ENCODE data around the gene FN1. TPM values are rescaled to one million over a fixed set of nuclear protein-coding genes. Genes with fewer than 3 reads are reported as not detected.

The FN1 gene
- total RNA-seq, 2 experiments from 2014 or later, result 0.08 to 0.19 TPM

DNA sequence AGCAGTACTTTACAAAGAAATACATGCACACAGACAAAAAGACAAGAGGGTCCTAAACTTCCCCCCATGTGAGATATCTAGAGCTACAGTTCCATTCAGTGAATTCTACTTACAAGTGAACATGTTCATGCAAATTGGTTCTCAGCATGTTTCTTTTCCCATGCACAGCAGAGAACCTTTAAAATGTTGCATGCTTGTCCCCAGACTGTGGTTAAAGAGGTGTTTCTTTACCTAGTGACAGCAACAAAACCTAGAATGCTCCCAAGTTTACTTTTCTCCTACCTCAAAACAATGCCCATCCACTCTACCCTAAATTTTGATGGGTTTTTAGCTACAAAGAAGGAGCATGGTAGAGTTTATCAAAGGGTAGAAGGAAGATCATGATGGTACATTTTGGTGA, 43.7 kb downstream of the FN1 start:
- ChIA-PET POLR2A (no interaction called here), CTCF (no interaction called here)

DNA sequence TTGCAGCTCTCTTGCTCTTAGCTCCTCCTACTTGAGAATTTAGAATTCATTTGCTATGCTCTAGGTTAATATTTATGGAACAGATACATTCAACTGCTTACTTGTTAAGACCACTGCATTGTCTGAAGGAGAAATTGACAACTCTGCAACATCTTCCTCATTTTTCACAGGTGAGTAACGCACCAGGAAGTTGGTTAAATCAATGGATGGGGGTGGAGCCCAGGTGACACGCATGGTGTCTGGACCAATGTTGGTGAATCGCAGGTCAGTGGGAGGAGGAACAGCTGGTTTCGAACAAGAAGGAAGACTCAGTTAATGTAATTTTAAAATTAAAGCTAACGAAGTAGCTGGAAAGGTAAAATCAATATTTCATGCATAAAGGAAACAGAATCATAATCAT, 44.3 kb downstream of the FN1 start:
- CTCF ChIA-PET, result no interaction called here
- POLR2A ChIA-PET, result no interaction called here

DNA sequence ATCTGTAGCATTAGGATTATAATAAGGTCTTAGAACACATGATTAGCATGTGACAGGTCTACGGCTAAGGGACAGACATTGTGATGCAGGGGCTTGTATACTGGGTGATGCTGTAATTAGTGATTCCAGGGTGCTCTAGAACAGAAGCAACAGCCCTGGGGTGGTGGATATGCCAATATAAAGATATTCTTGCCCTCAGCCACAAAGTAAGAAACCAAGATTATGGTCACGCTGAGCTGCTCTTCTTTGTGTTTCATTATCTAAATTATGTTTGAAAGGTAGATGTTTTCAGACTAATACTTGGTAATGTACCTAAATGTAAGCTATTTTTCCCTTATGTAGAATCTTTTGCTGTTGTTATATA, 45.3 kb downstream of the FN1 start:
- CTCF ChIA-PET, result no interaction called here
- POLR2A ChIA-PET, result no interaction called here

DNA sequence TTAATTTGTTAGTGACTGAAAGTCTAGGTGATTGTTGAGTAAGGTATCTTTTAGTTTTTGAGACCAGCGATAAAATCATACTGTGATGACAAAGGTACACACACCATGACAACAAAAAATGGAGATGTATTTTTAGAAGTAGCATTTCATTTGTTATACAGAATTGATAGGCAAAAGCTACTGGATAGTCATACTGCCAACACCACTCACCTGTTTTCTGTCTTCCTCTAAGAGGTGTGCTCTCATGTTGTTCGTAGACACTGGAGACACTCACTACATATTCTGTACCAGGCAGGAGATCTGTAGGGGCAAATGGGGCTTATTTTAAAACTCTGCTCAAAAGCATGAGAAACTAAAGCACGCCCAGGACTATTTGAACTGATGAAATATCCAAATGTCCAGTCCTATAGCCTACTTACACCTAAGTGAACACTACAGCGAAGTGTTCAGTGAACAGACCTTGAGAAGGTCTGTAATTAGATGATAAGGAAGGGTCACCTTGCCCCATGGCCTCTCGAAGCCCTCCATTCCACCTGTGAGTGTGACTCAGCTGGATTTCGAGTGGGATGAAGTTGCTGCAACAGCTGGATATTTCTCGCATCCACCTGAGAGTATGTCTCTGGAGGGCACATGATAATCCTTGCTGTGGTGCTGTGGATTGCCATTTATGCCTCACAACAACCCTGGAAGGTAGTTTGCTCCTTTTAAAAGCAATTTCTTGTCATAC, 47.7 kb downstream of the FN1 start:
- ChIA-PET POLR2A (no interaction called here), CTCF (no interaction called here)

DNA sequence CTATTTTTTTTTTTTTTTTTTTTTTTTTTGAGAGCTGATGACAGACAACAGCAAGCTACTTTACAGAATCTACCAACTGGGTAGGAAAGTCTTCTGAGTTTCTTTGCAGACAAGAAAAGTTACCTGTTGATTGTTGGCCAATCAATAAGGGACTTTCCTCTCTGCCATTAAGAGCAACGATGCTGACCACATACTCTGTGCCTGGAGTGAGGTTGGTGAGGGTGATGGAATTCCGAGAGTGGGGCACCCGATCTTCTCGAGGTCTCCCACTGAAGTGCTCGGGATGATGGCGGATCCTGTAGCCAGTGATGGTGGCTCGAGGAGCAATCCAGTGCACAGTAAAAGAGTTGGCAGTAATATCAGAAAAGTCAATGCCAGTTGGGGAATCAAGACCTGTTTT, 49.3 kb downstream of the FN1 start:
- ChIA-PET CTCF (interaction anchor here (0.7 kb wide), 1 partner anchor 10 kb away, joined by 6 read pairs; no protein-coding TSS in a partner anchor), POLR2A (no interaction called here)

DNA sequence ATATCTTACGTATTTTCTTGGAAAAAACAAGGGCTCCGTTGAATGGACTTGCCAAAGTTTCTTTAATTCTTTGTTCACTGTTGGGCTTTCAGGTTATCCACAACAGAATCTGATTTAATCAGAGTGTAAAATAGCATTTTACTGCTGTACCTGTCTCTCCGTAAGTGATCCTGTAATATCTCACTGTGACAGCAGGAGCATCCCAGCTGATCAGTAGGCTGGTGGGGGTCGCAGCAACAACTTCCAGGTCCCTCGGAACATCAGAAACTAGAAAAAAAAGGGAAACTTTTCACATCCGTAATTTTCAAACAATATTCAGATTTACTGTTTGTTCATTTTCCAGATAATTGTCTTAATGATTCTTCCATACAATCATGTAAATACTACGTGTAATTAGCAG, 51.2 kb downstream of the FN1 start:
- ChIA-PET POLR2A (no interaction called here), CTCF (no interaction called here)

DNA sequence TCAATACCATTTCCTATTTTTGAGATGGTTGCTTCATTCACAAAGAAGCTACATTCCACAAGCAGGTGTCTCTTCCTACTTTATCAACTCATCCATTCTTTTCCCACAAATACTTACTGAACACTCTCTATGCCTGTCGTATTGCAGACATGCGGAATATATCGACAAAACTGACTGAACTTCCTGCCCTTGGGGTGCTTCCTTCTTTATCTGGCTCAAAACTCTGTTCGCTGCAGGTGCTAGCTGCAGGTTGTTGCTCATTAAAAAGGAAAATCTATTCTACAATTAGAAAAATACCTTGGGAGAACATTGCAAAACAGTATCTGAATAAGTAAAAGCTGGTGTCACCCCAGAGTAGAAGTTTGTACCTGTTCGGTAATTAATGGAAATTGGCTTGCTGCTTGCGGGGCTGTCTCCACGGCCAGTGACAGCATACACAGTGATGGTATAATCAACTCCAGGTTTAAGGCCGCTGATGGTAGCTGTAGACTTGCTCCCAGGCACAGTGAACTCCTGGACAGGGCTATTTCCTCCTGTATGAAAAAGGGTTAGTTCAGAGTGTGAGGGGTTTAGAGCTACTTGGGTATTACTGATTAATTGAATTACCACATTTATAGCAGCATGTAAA, 52.1 kb downstream of the FN1 start:
- POLR2A ChIA-PET, result no interaction called here
- CTCF ChIA-PET, result no interaction called here

DNA sequence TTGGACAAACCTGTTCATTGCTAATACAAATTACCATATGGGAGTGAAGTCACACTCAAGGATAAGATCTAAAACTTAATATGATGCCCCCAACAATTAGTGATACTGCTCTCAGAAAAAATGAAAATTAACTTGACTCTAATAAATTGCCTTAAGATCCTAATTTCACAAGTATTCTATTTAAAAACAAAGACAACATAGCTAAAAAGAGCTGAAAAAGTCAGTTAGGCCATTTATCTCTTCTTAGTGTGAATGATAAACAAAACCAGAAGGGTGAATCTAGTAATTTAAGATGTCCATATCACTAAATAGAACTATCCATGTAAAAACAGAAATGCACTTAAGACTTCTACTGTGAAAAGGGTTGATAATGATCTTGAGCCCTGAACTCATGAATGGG, 53.4 kb downstream of the FN1 start:
- POLR2A ChIA-PET, result no interaction called here
- CTCF ChIA-PET, result no interaction called here

DNA sequence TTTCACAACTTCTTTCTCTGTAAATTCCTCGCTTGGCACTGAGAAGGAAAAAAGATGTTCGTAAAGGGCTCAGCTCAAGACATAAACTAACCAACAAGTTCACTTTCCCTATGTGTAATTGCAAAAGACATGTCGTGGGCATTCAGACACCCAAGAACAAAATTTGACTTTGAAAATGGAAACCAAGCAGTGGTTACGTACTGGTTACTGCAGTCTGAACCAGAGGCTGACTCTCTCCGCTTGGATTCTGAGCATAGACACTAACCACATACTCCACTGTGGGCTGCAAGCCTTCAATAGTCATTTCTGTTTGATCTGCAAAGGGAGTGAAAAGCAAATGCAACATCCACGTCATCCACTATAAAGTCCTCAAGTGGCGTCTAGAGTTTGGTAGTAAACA, 53.9 kb downstream of the FN1 start:
- POLR2A ChIA-PET, result no interaction called here
- CTCF ChIA-PET, result no interaction called here

DNA sequence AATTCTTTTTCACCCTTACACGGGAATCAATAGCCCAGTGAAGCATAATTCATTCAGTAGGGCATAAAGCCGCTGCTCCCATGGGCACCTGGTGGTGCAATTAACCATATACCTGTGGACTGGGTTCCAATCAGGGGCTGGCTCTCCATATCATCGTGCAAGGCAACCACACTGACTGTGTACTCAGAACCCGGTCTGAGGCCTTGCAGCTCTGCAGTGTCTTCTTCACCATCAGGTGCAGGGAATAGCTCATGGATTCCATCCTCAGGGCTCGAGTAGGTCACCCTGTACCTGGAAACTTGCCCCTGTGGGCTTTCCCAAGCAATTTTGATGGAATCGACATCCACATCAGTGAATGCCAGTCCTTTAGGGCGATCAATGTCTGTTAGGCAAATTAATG, 55.2 kb downstream of the FN1 start:
- CTCF ChIA-PET, result no interaction called here

DNA sequence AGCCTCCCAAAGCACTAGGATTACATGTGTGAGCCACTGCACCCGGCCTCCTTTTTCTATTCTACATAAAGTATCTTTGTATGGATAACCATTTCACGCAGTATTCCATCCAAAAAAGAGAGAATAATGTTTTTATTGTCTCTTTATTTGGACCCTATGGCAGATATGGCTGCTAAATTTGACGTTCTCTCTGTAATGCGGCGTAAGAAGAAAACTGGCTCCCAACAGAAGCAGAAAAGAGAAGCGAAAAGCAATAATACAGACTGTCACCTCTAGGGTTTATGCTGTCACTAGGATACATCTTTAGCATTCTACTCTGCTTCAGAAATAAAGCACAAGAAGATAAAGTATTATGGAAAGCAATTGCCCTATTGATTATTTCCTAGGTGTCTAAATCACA, 55.9 kb downstream of the FN1 start:
- CTCF ChIA-PET, result no interaction called here
- POLR2A ChIA-PET, result no interaction called here

More for the DNA sequence above, 55.2 kb downstream of the FN1 start:
- POLR2A ChIA-PET, result no interaction called here

DNA sequence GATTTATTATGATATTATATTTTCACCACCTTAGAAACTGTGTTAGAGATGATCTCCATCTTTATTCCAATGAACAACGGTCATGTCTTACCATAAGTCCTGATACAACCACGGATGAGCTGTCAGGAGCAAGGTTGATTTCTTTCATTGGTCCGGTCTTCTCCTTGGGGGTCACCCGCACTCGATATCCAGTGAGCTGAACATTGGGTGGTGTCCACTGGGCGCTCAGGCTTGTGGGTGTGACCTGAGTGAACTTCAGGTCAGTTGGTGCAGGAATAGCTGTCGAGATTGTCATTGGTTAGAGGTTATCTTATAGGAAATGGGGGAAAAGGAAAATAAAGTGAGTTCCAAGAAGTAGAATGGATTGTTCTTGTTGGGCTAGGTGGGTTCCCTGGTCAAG, 56.8 kb downstream of the FN1 start:
- ChIA-PET CTCF (no interaction called here), POLR2A (no interaction called here)

DNA sequence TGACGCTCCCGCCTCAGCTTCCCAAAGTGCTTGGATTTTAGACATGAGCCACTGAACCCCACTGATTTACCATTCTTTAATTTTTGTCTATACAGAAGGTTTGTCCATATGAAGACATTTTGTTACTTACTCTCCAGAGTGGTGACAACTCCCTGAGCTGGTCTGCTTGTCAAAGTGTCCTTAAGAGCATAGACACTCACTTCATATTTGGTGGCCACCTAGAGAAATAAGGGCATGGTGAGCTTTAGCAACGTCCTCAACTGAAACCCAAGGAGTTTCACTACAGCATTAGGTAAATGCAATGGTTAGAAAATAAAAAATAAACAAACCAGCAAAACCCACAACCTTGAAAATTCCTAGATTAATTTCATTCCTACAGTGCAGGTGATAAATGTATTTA, 57.8 kb downstream of the FN1 start:
- CTCF ChIA-PET, result no interaction called here
- POLR2A ChIA-PET, result no interaction called here

DNA sequence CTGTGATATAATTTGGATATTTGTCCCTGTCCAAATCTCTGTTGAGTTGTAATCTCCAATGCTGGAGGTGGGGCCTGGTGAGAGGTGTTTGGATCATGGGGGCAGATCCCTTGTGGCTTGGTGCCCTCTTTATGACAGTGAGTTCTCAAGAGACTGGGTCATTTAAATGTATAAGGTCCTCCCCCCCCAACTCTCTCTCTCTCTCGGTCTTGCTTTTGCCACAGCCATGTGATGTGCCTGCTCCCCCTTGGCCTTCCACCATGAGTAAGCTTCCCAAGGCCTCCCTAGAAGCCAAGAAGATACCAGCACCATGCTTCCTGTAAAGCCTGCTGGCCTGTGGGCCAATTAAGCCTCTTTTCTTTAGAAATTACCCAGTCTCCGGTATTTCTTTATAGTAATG, 58.6 kb downstream of the FN1 start:
- CTCF ChIA-PET, result no interaction called here
- POLR2A ChIA-PET, result no interaction called here

DNA sequence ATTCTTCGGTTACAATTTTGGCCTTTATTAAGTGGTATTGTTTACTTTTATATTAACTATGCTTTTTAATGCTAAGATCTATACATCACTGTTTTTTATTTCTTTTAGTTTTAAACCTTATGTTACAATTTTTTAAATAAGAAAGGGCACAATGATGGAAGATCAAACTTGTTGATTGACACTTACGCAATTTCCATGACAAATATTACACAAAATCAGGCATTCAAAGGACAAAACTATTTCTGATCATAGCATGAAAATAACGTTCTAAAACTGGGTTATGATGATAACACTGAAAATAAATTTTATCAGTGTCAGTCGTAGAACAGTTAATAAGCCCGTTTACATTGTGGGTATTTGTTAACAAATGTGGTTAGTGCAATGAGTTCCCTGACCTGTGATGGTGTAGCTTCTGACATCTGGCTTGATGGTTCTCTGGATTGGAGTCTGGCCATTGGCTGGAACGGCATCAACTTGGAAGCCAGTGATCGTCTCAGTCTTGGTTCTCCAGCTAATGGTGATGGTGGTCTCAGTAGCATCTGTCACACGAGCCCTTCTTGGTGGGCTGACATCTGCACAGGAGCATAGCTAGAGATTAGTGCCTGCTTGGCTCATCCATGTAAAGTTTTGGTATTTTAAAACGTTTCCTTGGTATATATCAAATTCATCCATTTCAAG, 59.6 kb downstream of the FN1 start:
- ChIA-PET POLR2A (no interaction called here), CTCF (interaction anchor here (0.5 kb wide), 1 partner anchor 10 kb away, joined by 6 read pairs; no protein-coding TSS in a partner anchor)

DNA sequence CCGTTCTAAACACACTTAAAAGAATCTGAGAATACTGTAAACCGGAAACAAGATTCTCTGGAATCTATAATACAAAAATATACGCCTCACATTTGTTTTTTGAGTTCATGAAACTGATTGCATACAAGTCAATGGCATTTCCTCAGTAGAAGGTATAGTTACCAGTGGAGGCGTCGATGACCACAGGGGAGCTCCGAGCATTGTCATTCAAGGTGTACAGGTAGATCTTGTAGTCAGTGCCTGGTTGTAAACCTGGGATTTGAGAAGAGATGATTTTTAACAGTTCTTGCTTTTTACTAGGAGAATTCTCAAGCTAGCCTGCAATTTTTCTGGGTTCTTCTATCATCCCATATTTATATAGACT, 60.4 kb downstream of the FN1 start:
- POLR2A ChIA-PET, result no interaction called here

DNA sequence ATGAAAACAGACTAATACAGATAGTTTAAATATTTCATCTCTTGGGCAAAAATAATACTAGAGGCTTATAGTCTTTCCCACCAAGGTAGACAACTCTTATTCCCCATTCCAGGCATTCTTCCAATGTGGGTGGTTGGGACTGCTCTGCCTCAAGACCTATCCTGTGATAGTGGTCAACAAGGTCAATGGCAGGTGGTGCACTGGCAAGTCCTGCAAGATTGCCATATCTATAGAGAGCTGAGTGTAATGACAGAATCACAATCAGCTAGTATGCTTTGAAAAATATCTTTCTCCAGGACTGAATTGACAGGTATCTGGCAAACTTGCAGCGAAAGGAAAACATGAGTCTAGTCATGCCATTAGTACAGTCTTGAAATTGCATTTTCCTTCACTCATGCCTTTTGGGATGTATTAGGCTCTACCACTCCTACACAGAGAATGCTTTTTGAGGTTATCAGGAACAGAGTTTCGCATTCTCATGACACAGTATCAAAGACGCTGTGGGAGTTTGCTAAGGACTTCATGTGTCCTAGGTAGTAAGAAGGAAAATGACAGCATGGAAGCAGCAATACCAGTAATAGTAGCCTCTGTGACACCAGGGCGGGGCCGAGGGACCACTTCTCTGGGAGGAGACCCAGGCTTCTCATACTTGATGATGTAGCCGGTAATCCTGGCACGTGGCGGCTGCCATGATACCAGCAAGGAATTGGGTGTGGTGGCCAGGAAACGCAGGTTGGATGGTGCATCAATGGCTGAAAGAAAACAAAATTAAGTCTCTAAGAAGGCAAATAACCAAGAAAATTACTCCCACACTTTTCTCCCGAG, 61.0 kb downstream of the FN1 start:
- ChIA-PET POLR2A (no interaction called here), CTCF (no interaction called here)

More for the DNA sequence above, 60.4 kb downstream of the FN1 start:
- CTCF ChIA-PET, result no interaction called here

DNA sequence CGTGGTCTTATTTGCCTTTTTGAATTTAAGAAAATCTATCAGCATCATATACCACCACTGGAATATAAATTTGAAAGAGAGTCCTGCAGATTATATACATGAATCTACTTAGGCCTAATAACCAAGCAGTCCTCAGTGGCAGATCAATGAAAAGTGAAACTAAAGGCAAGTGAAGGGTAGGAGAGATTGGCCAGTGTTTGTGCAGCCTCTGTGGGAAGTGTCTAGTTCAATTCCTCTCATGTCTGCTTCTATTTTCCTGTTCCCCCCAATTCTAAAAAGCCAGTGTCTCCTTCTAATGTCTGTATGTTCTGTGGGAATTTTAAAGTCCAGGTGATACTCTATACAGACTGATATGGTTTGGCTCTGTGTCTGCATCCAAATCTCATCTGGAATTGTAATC, 61.9 kb downstream of the FN1 start:
- CTCF ChIA-PET, result interaction anchor here (0.7 kb wide), 1 partner anchor 1871 kb away, joined by 3 read pairs; no protein-coding TSS in a partner anchor
- POLR2A ChIA-PET, result no interaction called here

DNA sequence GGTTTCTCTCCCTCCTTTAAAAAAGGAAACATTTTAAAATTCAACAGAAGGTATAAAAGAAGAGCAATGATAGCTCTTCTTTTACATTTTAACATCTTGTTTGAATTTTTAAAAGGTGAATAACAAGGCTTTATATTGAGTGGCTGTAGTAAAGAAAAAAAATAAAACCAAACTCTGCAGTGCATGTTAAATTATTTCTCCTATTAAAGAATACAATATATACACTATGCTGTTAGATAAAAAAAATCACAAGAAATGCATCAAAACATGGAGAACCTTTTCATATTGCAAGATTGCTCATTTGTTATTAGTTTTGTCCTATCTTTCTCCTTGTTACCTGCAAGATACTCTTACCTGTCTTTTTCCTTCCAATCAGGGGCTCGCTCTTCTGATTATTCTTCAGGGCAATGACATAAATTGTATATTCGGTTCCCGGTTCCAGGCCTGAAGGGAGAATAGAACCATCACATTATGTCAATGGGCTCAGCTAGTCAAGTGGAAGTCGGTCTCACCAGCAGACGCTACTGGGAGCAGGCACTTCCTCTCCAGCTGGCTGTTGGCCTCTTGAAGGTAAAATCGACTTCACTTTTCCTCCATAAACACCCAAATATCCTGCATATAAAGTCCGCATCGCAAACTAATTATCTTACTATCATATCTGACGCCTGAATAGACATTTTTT, 62.8 kb downstream of the FN1 start:
- CTCF ChIA-PET, result interaction anchor here (0.7 kb wide), 1 partner anchor 1870 kb away, joined by 3 read pairs; no protein-coding TSS in a partner anchor

More for the DNA sequence above, 62.8 kb downstream of the FN1 start:
- POLR2A ChIA-PET, result no interaction called here
